HG03039 (cell line): ENCODE results near the gene NPFFR1.
A peak's percentile ranks its signal among the peaks of the same experiment; 100 is the strongest.

ENCODE experiments used
- ATAC-seq: cut with Tn5 transposase; IDR thresholded peaks from one replicate; pipeline ENCODE4 v1.9.1; 2021; ENCODE audit warnings: mild to moderate bottlenecking, moderate library complexity; ENCODE audit not compliant: unreplicated experiment

Gene NPFFR1

GRCh38 chr10:70283445-70284399 is at the start of gene NPFFR1:
NPFFR1 (minus strand) TSS chr10:70284004; CDS start chr10:70283676, 328 bp downstream.
- no peak for ATAC-seq

GRCh38 chr10:70333268-70333667 is 49.5 kb upstream of the NPFFR1 start:
- ATAC-seq: no peak

- ATAC-seq: no peak
Measured at GRCh38 chr10:70331486-70332268, 47.9 kb upstream of the NPFFR1 start.

- ATAC-seq: no peak
Measured at GRCh38 chr10:70331160-70331485, 47.3 kb upstream of the NPFFR1 start.

- ATAC-seq: no peak
Measured at GRCh38 chr10:70330671-70331070, 46.9 kb upstream of the NPFFR1 start.

- ATAC-seq: no peak
Measured at GRCh38 chr10:70328967-70329366, 45.2 kb upstream of the NPFFR1 start.

- no peak for ATAC-seq
Measured at GRCh38 chr10:70328018-70328417, 44.2 kb upstream of the NPFFR1 start.

- no peak for ATAC-seq
Measured at GRCh38 chr10:70324951-70325781, 41.4 kb upstream of the NPFFR1 start.

- peak; percentile 46 for ATAC-seq
Measured at GRCh38 chr10:70324339-70324861, 40.6 kb upstream of the NPFFR1 start.

GRCh38 chr10:70323697-70324338 is 40.0 kb upstream of the NPFFR1 start:
- ATAC-seq: peak; percentile 12

GRCh38 chr10:70323138-70323696 is 39.4 kb upstream of the NPFFR1 start:
- no peak for ATAC-seq

GRCh38 chr10:70321897-70322890 is 38.4 kb upstream of the NPFFR1 start:
- ATAC-seq: no peak

GRCh38 chr10:70321233-70321632 is 37.4 kb upstream of the NPFFR1 start:
- no peak for ATAC-seq

- no peak for ATAC-seq
Measured at GRCh38 chr10:70320751-70321150, 36.9 kb upstream of the NPFFR1 start.

- ATAC-seq: no peak
Measured at GRCh38 chr10:70319824-70320223, 36.0 kb upstream of the NPFFR1 start.

GRCh38 chr10:70319183-70319582 is 35.4 kb upstream of the NPFFR1 start:
- no peak for ATAC-seq

GRCh38 chr10:70317943-70318318 is 34.1 kb upstream of the NPFFR1 start:
- ATAC-seq: no peak

- ATAC-seq: no peak
Measured at GRCh38 chr10:70317272-70317942, 33.6 kb upstream of the NPFFR1 start.
